ENCODE measurements around the gene PCGF3. TPM values are rescaled to one million over a fixed set of nuclear protein-coding genes. Genes with fewer than 3 reads are reported as not detected.

PCGF3 gene
- total and polyA plus RNA-seq, 9 of the 15 experiments (the other 6 are each of a cell fraction or from before 2014, with no cell fraction given), result 2.6 to 46.1 (median 20.3) TPM

GRCh38 chr4:747546-748170, 42.0 kb downstream of the PCGF3 start:
- ChIA-PET POLR2A (no interaction called here), CTCF (ENCODE audit: low intra/inter-chr PET ratio) (no interaction called here)
- in situ Hi-C loops (cut with MboI) (no loop called here), intact Hi-C loops (cut with micrococcal nuclease) (no loop called here)
- no peak for ATAC-seq
- WGBS (ENCODE audit: insufficient coverage, low coverage, missing lambda C conversion rate), result 99% methylated on average over 8 of the region's 34 CpGs
- H3K36me3 ChIP-seq (ENCODE audit: control insufficient read depth, insufficient read depth, low read length), result peaks cover 55% of the 10 kb centered on the region
- H3K4me1 ChIP-seq (replicated peaks in 1 of 2; ENCODE audit: control insufficient read depth in 2 of 2, insufficient read depth in 2 of 2, low read length in 2 of 2), result peaks cover 0 to 17% of the 10 kb centered on the region in 2 experiments; a peak in 1 of 5 replicates
- no peak overlapping the region for H3K4me2 ChIP-seq (ENCODE audit: insufficient read depth, low read length)
- H3K79me2 ChIP-seq (ENCODE audit: control insufficient read depth, insufficient read depth, low read length), result peaks cover 7% of the 10 kb centered on the region; the same call in 1 of the 3 replicates
- no peak overlapping the region for H3K9ac ChIP-seq (ENCODE audit: insufficient read depth in 1 of 2, low read depth in 2 of 2, low read length in 2 of 2)
- H2AFZ ChIP-seq (ENCODE audit: low read depth, low read length), result no peak overlapping the region
- H3K4me3 ChIP-seq, result no peak overlapping the region
- no peak overlapping the region for H3K27ac ChIP-seq (ENCODE audit: extremely low read depth, low read depth, low read length)
- H3K9me1 ChIP-seq (ENCODE audit: control insufficient read depth, insufficient read depth, low read length), result no peaks in the 10 kb centered on the region
- BruUV-seq (replicated peaks), result no TSS peak
- no peaks in the 10 kb centered on the region for H4K20me1 ChIP-seq (replicated peaks; ENCODE audit: control insufficient read depth, insufficient read depth, low read length)
- H3K9me3 ChIP-seq (replicated peaks; ENCODE audit: control insufficient read depth, insufficient read depth, low read depth, low read length), result no peaks in the 10 kb centered on the region; the same call in 1 of the 2 replicates
- H3K27me3 ChIP-seq (ENCODE audit: control insufficient read depth in 2 of 2, insufficient read depth in 2 of 2, low read length in 2 of 2), result no peaks in the 10 kb centered on the region
- DNase-seq (ENCODE audit: extremely low read depth in 1 of 4, low spot score in 3 of 4), result no peak
- FAIRE-seq, result no peak
- TF ChIP-seq PML (IDR thresholded peaks at IDR 0.05; ENCODE audit: low read length) (no peak), SLC30A9 (CRISPR knock-in tag; IDR thresholded peaks at IDR 0.05) (no peak), ZNF311 (CRISPR knock-in tag; IDR thresholded peaks at IDR 0.05) (no peak), NRF1 (conservative IDR thresholded peaks at IDR 0.05 in 1 of 2, IDR thresholded peaks at IDR 0.05 in 1 of 2) (no peak), CTCFL (IDR thresholded peaks at IDR 0.05; ENCODE audit: borderline replicate concordance, insufficient read depth, low read depth, low read length, poor library complexity, severe bottlenecking) (no peak), STAT6 (CRISPR knock-in tag; IDR thresholded peaks at IDR 0.05) (no peak), CBX2 (IDR thresholded peaks at IDR 0.05; ENCODE audit: insufficient read depth, low read length, poor library complexity, severe bottlenecking) (no peak), TEAD4 (IDR thresholded peaks at IDR 0.05; ENCODE audit: low read length) (no peak), TEAD4 (CRISPR knock-in tag; IDR thresholded peaks at IDR 0.05; ENCODE audit: borderline replicate concordance) (no peak), ZNF707 (CRISPR knock-in tag; conservative IDR thresholded peaks at IDR 0.05) (no peak), JUN (IDR thresholded peaks at IDR 0.05; ENCODE audit: borderline replicate concordance, low read depth, low read length) (no peak), JUN (CRISPR knock-in tag; IDR thresholded peaks at IDR 0.05; ENCODE audit: borderline replicate concordance) (no peak), HDAC2 (IDR thresholded peaks at IDR 0.05) (no peak), IFI16 (CRISPR knock-in tag; IDR thresholded peaks at IDR 0.05) (no peak), MAFF (IDR thresholded peaks at IDR 0.05; ENCODE audit: low read length) (no peak), ZNF785 (CRISPR knock-in tag; IDR thresholded peaks at IDR 0.05) (no peak)
- TF ChIP-seq, protein P1, sequence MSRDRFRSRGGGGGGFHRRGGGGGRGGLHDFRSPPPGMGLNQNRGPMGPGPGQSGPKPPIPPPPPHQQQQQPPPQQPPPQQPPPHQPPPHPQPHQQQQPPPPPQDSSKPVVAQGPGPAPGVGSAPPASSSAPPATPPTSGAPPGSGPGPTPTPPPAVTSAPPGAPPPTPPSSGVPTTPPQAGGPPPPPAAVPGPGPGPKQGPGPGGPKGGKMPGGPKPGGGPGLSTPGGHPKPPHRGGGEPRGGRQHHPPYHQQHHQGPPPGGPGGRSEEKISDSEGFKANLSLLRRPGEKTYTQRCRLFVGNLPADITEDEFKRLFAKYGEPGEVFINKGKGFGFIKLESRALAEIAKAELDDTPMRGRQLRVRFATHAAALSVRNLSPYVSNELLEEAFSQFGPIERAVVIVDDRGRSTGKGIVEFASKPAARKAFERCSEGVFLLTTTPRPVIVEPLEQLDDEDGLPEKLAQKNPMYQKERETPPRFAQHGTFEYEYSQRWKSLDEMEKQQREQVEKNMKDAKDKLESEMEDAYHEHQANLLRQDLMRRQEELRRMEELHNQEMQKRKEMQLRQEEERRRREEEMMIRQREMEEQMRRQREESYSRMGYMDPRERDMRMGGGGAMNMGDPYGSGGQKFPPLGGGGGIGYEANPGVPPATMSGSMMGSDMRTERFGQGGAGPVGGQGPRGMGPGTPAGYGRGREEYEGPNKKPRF (IDR thresholded peaks at IDR 0.05; ENCODE audit: low read depth, low read length), result no peak

Measured in K562 (cell line).